Naive thymus-derived CD4-positive, alpha-beta T cell (primary cell): ENCODE results near the gene NEK9. TPM values are rescaled to one million over a fixed set of nuclear protein-coding genes. Genes with fewer than 3 reads are reported as not detected.

Experiments
- ATAC-seq: fragments of 150-1000 bp; cut with Tn5 transposase; 2 replicates; pipeline ENCODE4 v1.10.0; 2021; ENCODE audit warnings: mild to moderate bottlenecking, moderate library complexity
- CTCF ChIA-PET: fragments of 350-600 bp; sonication (Branson Sonifier 250); formaldehyde crosslinking; loops from one replicate; lab custom pipeline; 2021; ENCODE audit warnings: antibody characterized with exemption; lab: Charles Lee
- POLR2A ChIA-PET: fragments of 350-600 bp; sonication (Branson Sonifier 250); formaldehyde crosslinking; loops from one replicate; lab custom pipeline; 2021; ENCODE audit warnings: antibody characterized with exemption, inconsistent platforms; lab: Charles Lee
- DNase-seq, 9 donors: peaks; one replicate each; pipeline versions ENCODE4 v3.0.0 to v3.0.0-alpha.2; 2020 to 2022; ENCODE audit warnings: mixed read lengths in 1 of 9
- H3K27ac ChIP-seq: one replicate; pipeline ENCODE4 v1.7.0; 2013; ENCODE audit warnings: mild to moderate bottlenecking, low read depth, low read length, moderate library complexity
- H3K27me3 ChIP-seq, 2 donors: one replicate each; pipeline ENCODE4 v1.7.0; 2013; ENCODE audit warnings: low read length in 2 of 2, mild to moderate bottlenecking in 2 of 2, moderate library complexity in 2 of 2; ENCODE audit not compliant: control insufficient read depth in 2 of 2, insufficient read depth in 2 of 2
- H3K36me3 ChIP-seq, 3 experiments: 1 replicate in 2 of 3; 2 replicates in 1 of 3; pipeline ENCODE4 v1.7.0; 2013; ENCODE audit warnings: low read length in 3 of 3, mild to moderate bottlenecking in 3 of 3, moderate library complexity in 1 of 3; ENCODE audit not compliant: insufficient read depth in 3 of 3, control insufficient read depth in 2 of 3
- H3K4me1 ChIP-seq, 2 donors: one replicate each; pipeline ENCODE4 v1.7.0; 2013; ENCODE audit warnings: low read length in 2 of 2, mild to moderate bottlenecking in 2 of 2, moderate library complexity in 1 of 2; ENCODE audit not compliant: control insufficient read depth in 2 of 2, insufficient read depth in 2 of 2
- H3K4me3 ChIP-seq: 2 replicates; pipeline ENCODE4 v1.7.0; 2013; ENCODE audit warnings: mild to moderate bottlenecking, low read length
- H3K9me3 ChIP-seq, 3 experiments: 1 replicate in 2 of 3; 2 replicates in 1 of 3; pipeline ENCODE4 v1.7.0; 2013; ENCODE audit warnings: low read length in 3 of 3; ENCODE audit not compliant: control insufficient read depth in 2 of 3
- H3K27ac Mint-ChIP-seq, 9 donors: one replicate each; pipeline ENCODE4 v1.8.0; 2020 to 2022; ENCODE audit warnings: mixed read lengths in 9 of 9, mild to moderate bottlenecking in 8 of 9, moderate library complexity in 5 of 9, inconsistent platforms in 2 of 9
- H3K27me3 Mint-ChIP-seq, 5 donors: one replicate each; pipeline ENCODE4 v1.8.0; 2021 to 2022; ENCODE audit warnings: mixed read lengths in 5 of 5, mild to moderate bottlenecking in 1 of 5
- H3K36me3 Mint-ChIP-seq, 5 donors: one replicate each; pipeline ENCODE4 v1.8.0; 2020 to 2022; ENCODE audit warnings: mixed read lengths in 5 of 5, mild to moderate bottlenecking in 3 of 5, inconsistent platforms in 1 of 5
- H3K4me1 Mint-ChIP-seq, 7 donors: one replicate each; pipeline ENCODE4 v1.8.0; 2020 to 2022; ENCODE audit warnings: mixed read lengths in 7 of 7, mild to moderate bottlenecking in 3 of 7, inconsistent platforms in 1 of 7
- H3K4me3 Mint-ChIP-seq, 10 donors: one replicate each; pipeline ENCODE4 v1.8.0; 2020 to 2022; ENCODE audit warnings: mild to moderate bottlenecking in 10 of 10, mixed read lengths in 10 of 10, moderate library complexity in 6 of 10, inconsistent platforms in 2 of 10
- H3K9me3 Mint-ChIP-seq, 11 donors: one replicate each; pipeline ENCODE4 v1.8.0; 2020 to 2022; ENCODE audit warnings: mixed read lengths in 11 of 11, mild to moderate bottlenecking in 4 of 11, inconsistent platforms in 1 of 11, moderate library complexity in 1 of 11
- intact Hi-C, 2 donors: fragments of 100-400 bp; cut with micrococcal nuclease; formaldehyde crosslinking; loops; one replicate each; pipeline ENCODE4 v1.15.1; 2023
- polyA plus RNA-seq, 2 donors: library from polyadenylated mRNA; unstranded; fragments of 300-500 nt; fragmentation: Illumina TruSeq; gene quantifications; one replicate each; pipeline ENCODE4 v1.2.3, GENCODE V29; 2021
- total RNA-seq, 6 experiments: library from RNA in 5 of 6; stranded (reverse) in 5 of 6; gene quantifications; 1 replicate in 5 of 6; 2 replicates in 1 of 6; pipeline ENCODE4 v1.2.3 and lab custom pipeline; 2021 to 2026

NEK9 gene
- total and polyA plus RNA-seq, 7 experiments from 2014 or later, result 16.6 to 141 (median 83.4) TPM

DNA sequence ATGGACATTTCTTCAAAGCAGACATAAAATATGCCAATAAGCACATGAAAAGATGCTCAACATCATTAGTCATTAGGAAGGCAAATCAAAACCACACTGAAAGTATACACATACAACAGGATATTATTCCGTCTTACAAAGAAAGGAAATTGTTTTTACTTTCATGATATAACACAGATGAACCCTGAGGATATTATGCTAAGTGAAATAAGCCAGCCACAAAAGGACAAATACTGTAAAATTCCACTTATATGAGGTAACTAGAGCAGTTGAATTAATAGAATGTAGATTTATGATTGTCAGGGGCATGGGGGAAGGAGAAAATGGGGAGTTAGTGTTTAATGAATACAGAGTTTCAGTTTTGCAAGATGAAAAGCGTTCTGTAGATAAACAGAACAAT, 67.2 kb downstream of the NEK9 start:
- peak overlapping the region in 1 of 9 donors; percentile 55 for H3K27ac Mint-ChIP-seq
- Histone ChIP-seq H3K4me1 (peaks cover 7 to 9% of the 10 kb centered on the region in 2 donors), H3K27ac (no peak overlapping the region), H3K4me3 (no peak overlapping the region), H3K36me3 (peaks cover 0 to 5% (median 0%) of the 10 kb centered on the region in 3 experiments), H3K9me3 (no peaks in the 10 kb centered on the region), H3K27me3 (no peaks in the 10 kb centered on the region)
- H3K36me3 Mint-ChIP-seq, result peaks cover 6 to 36% (median 13%) of the 10 kb centered on the region in 5 donors
- no peak overlapping the region for H3K4me3 Mint-ChIP-seq
- POLR2A ChIA-PET, result no interaction called here
- H3K27me3 Mint-ChIP-seq, result no peaks in the 10 kb centered on the region
- intact Hi-C loops, result no loop called here
- CTCF ChIA-PET, result no interaction called here
- ATAC-seq, result no peak
- peaks cover 15 to 47% (median 27%) of the 10 kb centered on the region in 7 donors for H3K4me1 Mint-ChIP-seq
- no peak for DNase-seq
- H3K9me3 Mint-ChIP-seq, result no peaks in the 10 kb centered on the region

DNA sequence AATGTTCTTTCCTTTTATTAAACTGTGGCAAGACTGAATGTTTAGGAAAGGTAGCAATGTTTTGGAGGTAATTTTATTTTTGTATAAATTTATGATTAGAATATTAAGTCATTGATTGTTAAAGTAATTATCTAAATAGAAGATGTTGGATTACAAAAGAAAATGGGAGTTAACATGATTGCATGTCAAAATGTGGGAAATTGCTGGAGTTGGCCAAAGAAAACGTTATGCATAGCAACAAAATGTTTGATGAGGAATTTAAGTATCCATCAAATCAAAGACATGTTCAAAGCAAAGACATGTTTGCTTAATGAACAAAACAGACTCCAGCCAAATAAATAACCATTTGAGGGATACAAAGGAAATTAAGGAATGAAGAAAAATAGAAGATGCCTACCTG, 72.4 kb downstream of the NEK9 start:
- Mint-ChIP-seq H3K9me3 (peaks cover 0 to 5% (median 0%) of the 10 kb centered on the region in 11 donors), H3K27ac (no peak overlapping the region), H3K27me3 (no peaks in the 10 kb centered on the region), H3K4me1 (peaks cover 13 to 55% (median 24%) of the 10 kb centered on the region in 7 donors), H3K4me3 (no peak overlapping the region), H3K36me3 (peaks cover 0 to 25% (median 7%) of the 10 kb centered on the region in 5 donors)
- H3K4me3 ChIP-seq, result no peak overlapping the region
- ATAC-seq (no peak), DNase-seq (no peak)
- H3K27ac ChIP-seq, result no peak overlapping the region
- H3K9me3 ChIP-seq, result no peaks in the 10 kb centered on the region
- POLR2A ChIA-PET, result no interaction called here
- peaks cover 8 to 9% of the 10 kb centered on the region in 2 donors for H3K4me1 ChIP-seq
- H3K36me3 ChIP-seq, result no peaks in the 10 kb centered on the region
- CTCF ChIA-PET, result no interaction called here
- intact Hi-C loops, result no loop called here
- H3K27me3 ChIP-seq, result no peaks in the 10 kb centered on the region

GRCh38 chr14:75053396-75054291, 73.2 kb downstream of the NEK9 start:
- CTCF ChIA-PET, result no interaction called here
- DNase-seq (no peak), ATAC-seq (no peak)
- peaks cover 0 to 5% (median 0%) of the 10 kb centered on the region in 11 donors for H3K9me3 Mint-ChIP-seq
- no peaks in the 10 kb centered on the region for H3K9me3 ChIP-seq
- no peaks in the 10 kb centered on the region for H3K27me3 Mint-ChIP-seq
- peak overlapping the region in 1 of 9 donors; percentile 5 for H3K27ac Mint-ChIP-seq
- no peaks in the 10 kb centered on the region for H3K36me3 ChIP-seq
- no peak overlapping the region for H3K4me3 Mint-ChIP-seq
- peaks cover 0 to 22% (median 8%) of the 10 kb centered on the region in 5 donors for H3K36me3 Mint-ChIP-seq
- intact Hi-C loops, result no loop called here
- H3K4me1 Mint-ChIP-seq, result peaks cover 15 to 56% (median 25%) of the 10 kb centered on the region in 7 donors
- POLR2A ChIA-PET, result no interaction called here
- no peak overlapping the region for H3K27ac ChIP-seq
- H3K27me3 ChIP-seq, result no peaks in the 10 kb centered on the region
- peaks cover 8 to 9% of the 10 kb centered on the region in 2 donors for H3K4me1 ChIP-seq
- H3K4me3 ChIP-seq, result no peak overlapping the region

DNA sequence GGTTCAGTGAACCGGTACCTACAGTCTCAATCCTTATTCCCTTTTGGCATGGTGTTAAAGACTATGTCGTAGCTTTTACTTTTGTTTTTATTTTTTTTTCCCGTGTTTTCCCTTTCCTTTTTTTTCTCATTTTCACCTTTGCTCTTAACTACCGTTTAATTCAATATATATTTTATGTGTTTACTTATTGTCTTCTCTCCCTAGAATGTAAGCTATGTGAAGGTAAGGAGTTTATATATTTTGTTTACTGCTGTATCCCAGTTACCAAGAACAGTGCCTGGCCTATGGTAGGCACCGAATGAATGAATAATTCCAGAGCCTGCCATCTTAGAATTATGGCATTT, 75.3 kb downstream of the NEK9 start:
- H3K27ac ChIP-seq, result peak overlapping the region; percentile 86
- H3K36me3 Mint-ChIP-seq, result peaks cover 0 to 33% (median 22%) of the 10 kb centered on the region in 5 donors

GRCh38 chr14:75050852-75051555, 75.8 kb downstream of the NEK9 start, which contains the start of gene MLH3:
MLH3 (minus strand) TSS chr14:75051467; CDS start chr14:75049655, 1,812 bp downstream.
- ATAC-seq, result peak; percentile 90
- CTCF ChIA-PET, result no interaction called here
- peak within 1 kb of the TSS; percentile 90 to 98 (median 95) for H3K27ac Mint-ChIP-seq
- peaks cover 8 to 9% of the 10 kb centered on the region in 2 donors for H3K4me1 ChIP-seq
- DNase-seq, result peak; percentile 69 to 82 (median 78)
- no peaks in the 10 kb centered on the region for H3K27me3 Mint-ChIP-seq
- peak within 1 kb of the TSS; percentile 86 for H3K27ac ChIP-seq
- POLR2A ChIA-PET, result interaction anchor here (3.7 kb wide), 1 partner anchor 13 kb away, joined by 29 read pairs; the partner anchor contains the start of gene ACYP1
- H3K27me3 ChIP-seq, result no peaks in the 10 kb centered on the region
- no peaks in the 10 kb centered on the region for H3K9me3 ChIP-seq
- peaks cover 0 to 5% (median 0%) of the 10 kb centered on the region in 11 donors for H3K9me3 Mint-ChIP-seq
- intact Hi-C loops, result loop anchor here (1.0 to 2.0 kb wide), 3 partner anchors 12 to 49 kb away; partner anchors contain the start of genes EIF2B2 (in 2 of the 2) and ZC2HC1C (in 1 of the 2)
- H3K4me3 Mint-ChIP-seq, result peak within 1 kb of the TSS; percentile 92 to 96 (median 94)
- no peaks in the 10 kb centered on the region for H3K36me3 ChIP-seq
- H3K4me1 Mint-ChIP-seq, result peaks cover 19 to 65% (median 47%) of the 10 kb centered on the region in 7 donors
- peak within 1 kb of the TSS; percentile 81 for H3K4me3 ChIP-seq
- peaks cover 0 to 30% (median 23%) of the 10 kb centered on the region in 5 donors for H3K36me3 Mint-ChIP-seq

More for the DNA sequence above, 75.3 kb downstream of the NEK9 start:
- Histone ChIP-seq H3K4me3 (peak overlapping the region; percentile 81), H3K36me3 (no peaks in the 10 kb centered on the region), H3K4me1 (peaks cover 8 to 9% of the 10 kb centered on the region in 2 donors), H3K27me3 (no peaks in the 10 kb centered on the region), H3K9me3 (no peaks in the 10 kb centered on the region)
- peak overlapping the region; percentile 90 to 98 (median 95) for H3K27ac Mint-ChIP-seq
- peaks cover 0 to 5% (median 0%) of the 10 kb centered on the region in 11 donors for H3K9me3 Mint-ChIP-seq
- POLR2A ChIA-PET, result interaction anchor here (0.7 to 3.7 kb wide), 2 partner anchors 12 to 78 kb away, joined by 3 to 29 read pairs; partner anchors contain the start of gene ACYP1
- H3K4me1 Mint-ChIP-seq, result peaks cover 19 to 63% (median 43%) of the 10 kb centered on the region in 7 donors
- H3K4me3 Mint-ChIP-seq, result peak overlapping the region; percentile 92 to 96 (median 94)
- H3K27me3 Mint-ChIP-seq, result no peaks in the 10 kb centered on the region
- ATAC-seq (no peak), DNase-seq (no peak)
- CTCF ChIA-PET, result interaction anchor here (0.9 kb wide), 1 partner anchor 12 kb away, joined by 3 read pairs; no protein-coding TSS in a partner anchor
- intact Hi-C loops, result loop anchor here (1.0 to 2.0 kb wide), 3 partner anchors 12 to 49 kb away; partner anchors contain the start of genes EIF2B2 (in 2 of the 2) and ZC2HC1C (in 1 of the 2)

DNA sequence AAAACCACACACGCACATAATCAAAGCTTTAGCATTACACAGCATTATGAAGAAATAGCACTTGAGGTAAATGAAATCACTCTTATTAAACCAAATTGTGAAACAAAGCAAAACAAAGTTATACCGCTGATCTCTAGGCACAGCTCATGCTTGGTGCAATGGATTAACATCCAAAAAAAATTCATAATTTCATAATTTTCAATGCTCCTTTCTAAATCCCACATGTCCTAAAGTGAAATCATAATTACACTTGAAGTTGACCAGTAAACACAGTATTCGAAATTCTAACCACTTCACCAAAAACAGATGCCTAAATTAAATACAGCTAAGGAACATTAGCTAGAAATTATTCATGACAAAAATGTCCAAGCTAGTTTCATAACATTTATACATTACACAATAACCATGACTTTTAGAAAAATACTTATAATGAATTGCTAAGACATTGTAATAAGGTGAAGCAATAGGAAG, 77.1 kb downstream of the NEK9 start:
- Mint-ChIP-seq H3K36me3 (peaks cover 0 to 23% (median 17%) of the 10 kb centered on the region in 5 donors), H3K4me1 (peaks cover 24 to 73% (median 55%) of the 10 kb centered on the region in 7 donors), H3K9me3 (peaks cover 0 to 5% (median 0%) of the 10 kb centered on the region in 11 donors), H3K27me3 (no peaks in the 10 kb centered on the region), H3K4me3 (peak overlapping the region; percentile 83 to 96 (median 94)), H3K27ac (peak overlapping the region in 6 of 9 donors; percentile 10 to 95 (median 90))
- Histone ChIP-seq H3K4me1 (peaks cover 8 to 10% of the 10 kb centered on the region in 2 donors), H3K4me3 (no peak overlapping the region), H3K27ac (no peak overlapping the region), H3K36me3 (no peaks in the 10 kb centered on the region), H3K27me3 (no peaks in the 10 kb centered on the region), H3K9me3 (no peaks in the 10 kb centered on the region)
- DNase-seq, result no peak
- peak; percentile 2 for ATAC-seq
- intact Hi-C loops, result loop anchor here in 1 of 2 donors (2.0 kb wide), 1 partner anchor 19 kb away; the partner anchor contains the start of gene ZC2HC1C
- ChIA-PET POLR2A (interaction anchor here (3.7 kb wide), 1 partner anchor 14 kb away, joined by 29 read pairs; the partner anchor contains the start of gene ACYP1), CTCF (interaction anchor here (1.0 kb wide), 1 partner anchor 40 kb away, joined by 3 read pairs; no protein-coding TSS in a partner anchor)
